Measurements from ENCODE around the gene ABCB1. TPM values are rescaled to one million over a fixed set of nuclear protein-coding genes. Genes with fewer than 3 reads are reported as not detected.

ABCB1 gene
- total RNA-seq: 100 to 1,000 TPM in 3 of 4 donors, 10 to 100 TPM in 1; 43.7 to 394 (median 285) TPM

DNA sequence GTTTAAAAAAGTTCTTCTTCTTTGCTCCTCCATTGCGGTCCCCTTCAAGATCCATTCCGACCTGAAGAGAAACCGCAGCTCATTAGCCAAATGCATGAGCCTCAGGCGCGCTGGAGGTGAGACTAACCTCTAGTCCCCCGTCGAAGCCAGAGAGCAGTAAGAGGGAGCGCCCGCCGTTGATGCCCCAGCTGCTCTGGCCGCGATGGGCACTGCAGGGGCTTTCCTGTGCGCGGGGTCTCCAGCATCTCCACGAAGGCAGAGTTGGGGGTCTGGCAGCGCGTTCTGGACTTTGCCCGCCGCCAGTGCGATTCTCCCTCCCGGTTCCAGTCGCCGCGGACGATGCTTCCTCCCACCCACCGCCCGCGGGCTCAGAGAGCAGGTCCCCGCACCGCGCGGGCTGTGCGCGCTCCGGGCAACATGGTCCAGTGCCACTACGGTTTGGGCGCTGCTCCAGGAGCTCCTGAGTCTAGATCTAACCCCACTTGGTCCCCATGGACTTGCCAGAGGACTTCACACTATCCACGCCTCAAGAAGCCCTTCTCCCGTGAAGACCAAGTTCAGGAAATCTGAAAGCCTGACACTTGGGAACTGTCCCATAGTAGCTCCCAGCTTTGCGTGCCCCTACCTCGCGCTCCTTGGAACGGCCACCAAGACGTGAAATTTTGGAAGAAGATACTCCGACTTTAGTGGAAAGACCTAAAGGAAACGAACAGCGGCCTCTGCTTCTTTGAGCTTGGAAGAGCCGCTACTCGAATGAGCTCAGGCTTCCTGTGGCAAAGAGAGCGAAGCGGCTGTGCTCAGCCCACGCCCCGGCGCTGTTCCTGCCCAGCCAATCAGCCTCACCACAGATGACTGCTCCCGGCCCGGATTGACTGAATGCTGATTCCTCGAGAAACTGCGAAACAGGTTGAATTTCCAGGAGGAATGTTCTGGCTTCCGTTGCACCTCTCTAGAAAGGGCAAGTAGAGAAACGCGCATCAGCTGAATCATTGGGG lies at the start of gene ABCB1:
Gene ABCB1, minus strand, starts transcription at position 755 of the 995 bp plus-strand sequence. Its CDS starts 700 bp downstream, at position 55.
- DNase-seq: peak; percentile 67 to 92 (median 87)
- TF ChIP-seq, protein P1, sequence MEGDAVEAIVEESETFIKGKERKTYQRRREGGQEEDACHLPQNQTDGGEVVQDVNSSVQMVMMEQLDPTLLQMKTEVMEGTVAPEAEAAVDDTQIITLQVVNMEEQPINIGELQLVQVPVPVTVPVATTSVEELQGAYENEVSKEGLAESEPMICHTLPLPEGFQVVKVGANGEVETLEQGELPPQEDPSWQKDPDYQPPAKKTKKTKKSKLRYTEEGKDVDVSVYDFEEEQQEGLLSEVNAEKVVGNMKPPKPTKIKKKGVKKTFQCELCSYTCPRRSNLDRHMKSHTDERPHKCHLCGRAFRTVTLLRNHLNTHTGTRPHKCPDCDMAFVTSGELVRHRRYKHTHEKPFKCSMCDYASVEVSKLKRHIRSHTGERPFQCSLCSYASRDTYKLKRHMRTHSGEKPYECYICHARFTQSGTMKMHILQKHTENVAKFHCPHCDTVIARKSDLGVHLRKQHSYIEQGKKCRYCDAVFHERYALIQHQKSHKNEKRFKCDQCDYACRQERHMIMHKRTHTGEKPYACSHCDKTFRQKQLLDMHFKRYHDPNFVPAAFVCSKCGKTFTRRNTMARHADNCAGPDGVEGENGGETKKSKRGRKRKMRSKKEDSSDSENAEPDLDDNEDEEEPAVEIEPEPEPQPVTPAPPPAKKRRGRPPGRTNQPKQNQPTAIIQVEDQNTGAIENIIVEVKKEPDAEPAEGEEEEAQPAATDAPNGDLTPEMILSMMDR (IDR thresholded peaks at IDR 0.05): no peak
- peak; percentile 89 to 94 for TF ChIP-seq POLR2A (IDR thresholded peaks at IDR 0.05)
- peak within 1 kb of the TSS; percentile 50 to 81 (median 64) for H3K4me3 ChIP-seq

DNA sequence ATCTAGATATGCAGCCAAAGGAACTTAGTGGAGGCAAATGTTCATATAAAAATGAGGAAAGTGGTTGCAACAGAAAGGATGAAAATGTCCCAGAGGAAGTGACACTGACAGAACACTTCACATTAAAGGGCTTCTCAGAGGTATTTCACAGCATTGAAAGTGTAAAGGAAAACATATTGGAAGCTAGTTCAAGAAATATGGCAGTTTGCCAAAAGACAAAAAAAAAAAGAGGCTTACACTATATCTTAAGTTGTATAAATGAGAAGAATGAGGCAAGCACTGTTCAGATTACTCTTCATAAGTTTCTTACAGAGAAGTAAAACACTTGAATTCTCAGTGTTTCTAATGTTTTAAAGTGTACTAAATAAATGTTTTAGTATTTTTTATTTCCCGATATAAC lies 47.6 kb upstream of the ABCB1 start:
- H3K9me3 ChIP-seq: no peaks in the 10 kb centered on the region
- TF ChIP-seq, protein P1 (IDR thresholded peaks at IDR 0.05): no peak
- TF ChIP-seq POLR2A (IDR thresholded peaks at IDR 0.05): no peak
- H3K27ac ChIP-seq: no peak overlapping the region
- no peaks in the 10 kb centered on the region for H3K4me1 ChIP-seq
- no peaks in the 10 kb centered on the region for H3K27me3 ChIP-seq
- DNase-seq: no peak
- H3K4me3 ChIP-seq: no peak overlapping the region
- H3K36me3 ChIP-seq: no peaks in the 10 kb centered on the region

More for the DNA sequence above, at the start of gene ABCB1:
- Histone ChIP-seq H3K27ac (peak within 1 kb of the TSS; percentile 67 to 89 (median 83)), H3K4me1 (peaks cover 0 to 21% (median 0%) of the 10 kb centered on the region in 4 donors), H3K9me3 (no peaks in the 10 kb centered on the region), H3K36me3 (no peaks in the 10 kb centered on the region), H3K27me3 (no peaks in the 10 kb centered on the region)

DNA sequence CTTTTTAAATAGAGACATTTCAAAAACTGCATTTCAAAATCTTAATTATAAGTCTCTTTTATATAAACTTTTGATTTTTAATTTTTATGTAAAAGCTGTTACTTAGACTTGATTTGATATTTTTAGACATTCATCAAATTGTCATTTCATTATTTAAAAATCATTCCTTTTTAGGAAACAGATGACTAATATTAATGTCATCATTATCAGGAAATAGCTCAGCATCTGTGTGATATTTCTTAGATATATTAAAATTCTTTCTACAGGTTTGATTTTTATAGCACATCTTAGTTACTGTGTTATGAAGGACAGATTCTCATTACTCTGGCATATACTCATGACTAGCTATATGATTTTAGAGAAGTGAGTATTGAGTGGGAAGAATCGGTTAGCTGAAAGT lies 44.8 kb upstream of the ABCB1 start:
- no peaks in the 10 kb centered on the region for H3K27me3 ChIP-seq
- no peaks in the 10 kb centered on the region for H3K4me1 ChIP-seq
- TF ChIP-seq, protein P1 (IDR thresholded peaks at IDR 0.05): no peak
- no peak for TF ChIP-seq POLR2A (IDR thresholded peaks at IDR 0.05)
- H3K9me3 ChIP-seq: no peaks in the 10 kb centered on the region
- no peak overlapping the region for H3K4me3 ChIP-seq
- no peak for DNase-seq
- no peak overlapping the region for H3K27ac ChIP-seq
- no peaks in the 10 kb centered on the region for H3K36me3 ChIP-seq

DNA sequence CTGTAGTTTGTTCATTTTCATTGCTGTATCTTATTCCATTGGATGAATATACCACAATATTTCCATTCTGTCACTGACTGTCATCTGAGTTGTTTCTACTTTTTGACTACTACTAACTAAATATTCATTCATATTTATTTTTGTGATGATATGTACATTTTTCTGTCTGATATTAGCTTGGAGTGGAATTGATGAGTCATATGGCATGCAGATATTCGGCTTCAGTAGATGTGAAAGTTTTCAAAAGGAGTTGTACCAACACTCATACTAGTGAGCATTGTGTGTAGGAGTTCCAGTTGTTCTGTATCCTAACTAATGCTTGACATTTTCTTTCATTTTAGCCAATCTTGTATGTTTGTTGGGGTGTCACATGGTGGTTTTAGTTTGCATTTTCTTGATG lies 35.2 kb upstream of the ABCB1 start:
- no peak for DNase-seq
- Histone ChIP-seq H3K27ac (no peak overlapping the region), H3K4me1 (no peaks in the 10 kb centered on the region), H3K9me3 (no peaks in the 10 kb centered on the region), H3K27me3 (no peaks in the 10 kb centered on the region), H3K4me3 (no peak overlapping the region), H3K36me3 (no peaks in the 10 kb centered on the region)
- no peak for TF ChIP-seq POLR2A (IDR thresholded peaks at IDR 0.05)
- TF ChIP-seq, protein P1 (IDR thresholded peaks at IDR 0.05): no peak

DNA sequence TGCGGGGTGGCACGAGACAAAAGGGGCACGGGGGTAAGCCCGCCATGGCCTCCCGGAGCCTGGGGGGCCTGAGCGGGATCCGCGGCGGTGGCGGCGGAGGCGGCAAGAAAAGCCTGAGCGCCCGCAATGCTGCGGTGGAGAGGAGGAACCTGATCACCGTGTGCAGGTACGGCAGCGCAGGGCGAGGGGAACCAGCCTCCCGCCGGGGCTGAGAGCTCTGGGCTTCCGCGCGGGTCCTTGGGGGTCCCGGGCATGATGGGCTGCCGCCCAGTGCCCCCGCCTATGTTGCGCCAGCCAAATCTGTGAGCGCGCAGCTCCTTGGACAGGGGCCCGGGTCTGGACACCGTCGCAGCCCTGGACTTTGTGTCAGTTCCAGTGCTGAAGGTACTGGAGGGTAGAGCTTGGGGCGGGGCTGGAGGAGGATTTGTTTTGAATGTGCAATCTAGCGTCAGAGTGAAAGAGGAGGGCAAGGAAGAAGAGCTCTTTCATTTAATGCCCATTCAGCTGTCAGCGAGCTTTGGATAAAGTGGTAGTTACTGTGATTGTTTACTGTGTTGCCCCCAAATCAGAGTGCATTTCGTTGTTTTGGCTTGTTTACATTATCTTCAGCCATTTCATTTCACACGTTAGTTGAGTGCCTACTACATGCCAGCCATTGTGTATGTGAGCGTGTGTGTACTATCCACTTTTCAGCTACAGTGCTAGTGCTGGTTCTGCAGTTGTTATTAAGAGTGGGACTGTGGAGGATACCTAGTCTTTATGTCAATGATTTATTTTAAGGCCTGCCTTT lies 28.3 kb upstream of the ABCB1 start:
- H3K27me3 ChIP-seq: no peaks in the 10 kb centered on the region
- TF ChIP-seq POLR2A (IDR thresholded peaks at IDR 0.05): peak; percentile 80 to 81
- TF ChIP-seq, protein P1 (IDR thresholded peaks at IDR 0.05): no peak
- DNase-seq: peak; percentile 19 to 81 (median 79)
- H3K36me3 ChIP-seq: no peaks in the 10 kb centered on the region
- H3K27ac ChIP-seq: peak overlapping the region; percentile 31 to 88 (median 79)
- peak overlapping the region; percentile 59 to 82 (median 67) for H3K4me3 ChIP-seq
- H3K4me1 ChIP-seq: peaks cover 0 to 12% (median 3%) of the 10 kb centered on the region in 4 donors
- no peaks in the 10 kb centered on the region for H3K9me3 ChIP-seq

All from Peyer's patch (tissue), 4 donors.